ENCODE results near the gene MED25.

The MED25 gene

DNA sequence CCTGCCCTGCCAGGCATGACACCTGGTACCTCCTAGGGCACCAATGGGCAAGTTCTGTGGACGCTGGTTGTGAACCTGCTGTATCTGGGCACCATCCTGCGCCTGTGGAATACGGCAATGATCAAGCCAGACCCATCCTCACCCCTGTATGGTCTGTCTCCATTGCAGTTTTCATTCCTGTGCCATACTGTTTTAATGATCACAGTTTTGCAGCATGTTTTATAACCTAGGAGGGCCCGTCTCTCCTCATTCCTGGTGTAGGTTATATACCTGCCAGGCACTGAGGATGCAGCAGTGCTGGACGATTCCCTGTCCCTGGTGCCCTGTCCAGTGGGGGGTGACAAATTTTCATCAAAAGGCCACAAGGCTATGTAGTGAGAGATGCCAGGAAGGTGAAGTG is 65.0 kb downstream of the MED25 start:
- H4K20me1 ChIP-seq (ENCODE audit: low read depth, low read length), result no peaks in the 10 kb centered on the region
- H3K27ac ChIP-seq (ENCODE audit: low read depth, low read length), result no peak overlapping the region
- TF ChIP-seq, protein P1, sequence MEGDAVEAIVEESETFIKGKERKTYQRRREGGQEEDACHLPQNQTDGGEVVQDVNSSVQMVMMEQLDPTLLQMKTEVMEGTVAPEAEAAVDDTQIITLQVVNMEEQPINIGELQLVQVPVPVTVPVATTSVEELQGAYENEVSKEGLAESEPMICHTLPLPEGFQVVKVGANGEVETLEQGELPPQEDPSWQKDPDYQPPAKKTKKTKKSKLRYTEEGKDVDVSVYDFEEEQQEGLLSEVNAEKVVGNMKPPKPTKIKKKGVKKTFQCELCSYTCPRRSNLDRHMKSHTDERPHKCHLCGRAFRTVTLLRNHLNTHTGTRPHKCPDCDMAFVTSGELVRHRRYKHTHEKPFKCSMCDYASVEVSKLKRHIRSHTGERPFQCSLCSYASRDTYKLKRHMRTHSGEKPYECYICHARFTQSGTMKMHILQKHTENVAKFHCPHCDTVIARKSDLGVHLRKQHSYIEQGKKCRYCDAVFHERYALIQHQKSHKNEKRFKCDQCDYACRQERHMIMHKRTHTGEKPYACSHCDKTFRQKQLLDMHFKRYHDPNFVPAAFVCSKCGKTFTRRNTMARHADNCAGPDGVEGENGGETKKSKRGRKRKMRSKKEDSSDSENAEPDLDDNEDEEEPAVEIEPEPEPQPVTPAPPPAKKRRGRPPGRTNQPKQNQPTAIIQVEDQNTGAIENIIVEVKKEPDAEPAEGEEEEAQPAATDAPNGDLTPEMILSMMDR (IDR thresholded peaks at IDR 0.05; ENCODE audit: insufficient read depth, low read length, poor library complexity, severe bottlenecking), result no peak
- TF ChIP-seq EZH2phosphoT487 (conservative IDR thresholded peaks at IDR 0.05; ENCODE audit: low read length), result no peak
- no peak overlapping the region for H2AFZ ChIP-seq (ENCODE audit: low read depth, low read length, severe bottlenecking)
- H3K9ac ChIP-seq (ENCODE audit: low read length), result no peak overlapping the region
- H3F3A ChIP-seq (ENCODE audit: insufficient read depth), result peaks cover 7% of the 10 kb centered on the region; the same call in 1 of the 2 replicates
- no peak overlapping the region for H3K4me2 ChIP-seq (ENCODE audit: low read depth, low read length, poor library complexity, severe bottlenecking)
- peaks cover 8% of the 10 kb centered on the region; the same call in 1 of the 2 replicates for H3K36me3 ChIP-seq (ENCODE audit: low read length)
- H3K27me3 ChIP-seq (ENCODE audit: low read length), result no peaks in the 10 kb centered on the region
- no peak overlapping the region for H3K4me3 ChIP-seq (ENCODE audit: insufficient read depth, low read length, poor library complexity, severe bottlenecking)
- H3K79me2 ChIP-seq (ENCODE audit: insufficient read depth, low read length), result no peaks in the 10 kb centered on the region
- H3K9me3 ChIP-seq (ENCODE audit: insufficient read depth, low read length), result no peaks in the 10 kb centered on the region
- no peaks in the 10 kb centered on the region for H3K9me2 ChIP-seq (replicated peaks; ENCODE audit: insufficient read depth, low read length)

DNA sequence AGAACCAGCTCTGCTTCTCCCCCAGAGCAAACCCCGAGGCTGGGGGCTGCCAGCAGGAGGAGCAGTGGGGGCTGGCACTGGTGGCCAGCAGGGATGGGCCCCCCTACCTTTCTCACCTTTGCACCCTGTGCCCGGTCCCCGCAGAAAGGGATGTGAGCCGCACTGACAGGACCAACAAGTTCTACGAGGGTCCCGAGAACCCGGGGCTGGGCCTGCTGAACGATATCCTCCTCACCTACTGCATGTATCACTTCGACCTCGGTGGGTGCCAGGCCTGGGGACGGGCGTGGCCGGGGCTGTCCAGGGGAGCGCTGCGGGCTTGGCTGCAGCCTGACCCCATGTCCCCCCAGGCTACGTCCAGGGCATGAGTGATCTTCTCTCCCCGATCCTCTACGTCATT is 66.0 kb downstream of the MED25 start:
- Histone ChIP-seq H3F3A (ENCODE audit: insufficient read depth) (peaks cover 7% of the 10 kb centered on the region; the same call in 1 of the 2 replicates), H3K79me2 (ENCODE audit: insufficient read depth, low read length) (no peaks in the 10 kb centered on the region), H3K36me3 (ENCODE audit: low read length) (peaks cover 8% of the 10 kb centered on the region; the same call in 1 of the 2 replicates), H3K9ac (ENCODE audit: low read length) (no peak overlapping the region), H3K9me2 (replicated peaks; ENCODE audit: insufficient read depth, low read length) (no peaks in the 10 kb centered on the region), H3K27ac (ENCODE audit: low read depth, low read length) (no peak overlapping the region), H3K4me2 (ENCODE audit: low read depth, low read length, poor library complexity, severe bottlenecking) (no peak overlapping the region), H4K20me1 (ENCODE audit: low read depth, low read length) (no peaks in the 10 kb centered on the region), H3K27me3 (ENCODE audit: low read length) (no peaks in the 10 kb centered on the region), H3K9me3 (ENCODE audit: insufficient read depth, low read length) (no peaks in the 10 kb centered on the region), H3K4me3 (ENCODE audit: insufficient read depth, low read length, poor library complexity, severe bottlenecking) (no peak overlapping the region), H2AFZ (ENCODE audit: low read depth, low read length, severe bottlenecking) (no peak overlapping the region)
- TF ChIP-seq, protein P1 (IDR thresholded peaks at IDR 0.05; ENCODE audit: insufficient read depth, low read length, poor library complexity, severe bottlenecking), result no peak
- TF ChIP-seq EZH2phosphoT487 (conservative IDR thresholded peaks at IDR 0.05; ENCODE audit: low read length), result no peak

DNA sequence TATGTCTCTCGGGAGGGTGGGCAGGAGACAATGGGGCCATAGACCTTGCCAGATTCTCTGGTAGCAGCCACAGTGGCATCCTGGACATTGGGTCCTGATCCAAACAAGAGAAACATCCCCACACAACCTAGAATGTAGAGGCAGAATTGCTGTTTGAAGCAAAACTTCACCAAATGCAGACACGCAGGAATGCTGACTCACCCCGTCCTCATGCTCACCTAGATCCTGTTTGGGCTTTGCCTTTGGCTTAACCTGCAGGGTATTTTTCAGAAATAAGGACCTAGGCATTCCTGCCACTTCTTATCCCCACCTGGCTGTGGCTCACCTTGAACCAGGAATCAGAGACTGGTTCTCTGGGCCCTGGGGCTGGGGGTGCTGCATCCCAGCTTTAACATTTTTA is 66.7 kb downstream of the MED25 start:
- H3K9me2 ChIP-seq (replicated peaks; ENCODE audit: insufficient read depth, low read length), result no peaks in the 10 kb centered on the region
- no peak overlapping the region for H3K27ac ChIP-seq (ENCODE audit: low read depth, low read length)
- H2AFZ ChIP-seq (ENCODE audit: low read depth, low read length, severe bottlenecking), result no peak overlapping the region
- H3K36me3 ChIP-seq (ENCODE audit: low read length), result peaks cover 8% of the 10 kb centered on the region; the same call in 1 of the 2 replicates
- TF ChIP-seq EZH2phosphoT487 (conservative IDR thresholded peaks at IDR 0.05; ENCODE audit: low read length), result no peak
- TF ChIP-seq, protein P1 (IDR thresholded peaks at IDR 0.05; ENCODE audit: insufficient read depth, low read length, poor library complexity, severe bottlenecking), result no peak
- no peak overlapping the region for H3K9ac ChIP-seq (ENCODE audit: low read length)
- no peaks in the 10 kb centered on the region for H3K79me2 ChIP-seq (ENCODE audit: insufficient read depth, low read length)
- peaks cover 7% of the 10 kb centered on the region; the same call in 1 of the 2 replicates for H3F3A ChIP-seq (ENCODE audit: insufficient read depth)
- no peaks in the 10 kb centered on the region for H4K20me1 ChIP-seq (ENCODE audit: low read depth, low read length)
- no peak overlapping the region for H3K4me3 ChIP-seq (ENCODE audit: insufficient read depth, low read length, poor library complexity, severe bottlenecking)
- no peaks in the 10 kb centered on the region for H3K27me3 ChIP-seq (ENCODE audit: low read length)
- H3K4me2 ChIP-seq (ENCODE audit: low read depth, low read length, poor library complexity, severe bottlenecking), result no peak overlapping the region
- no peaks in the 10 kb centered on the region for H3K9me3 ChIP-seq (ENCODE audit: insufficient read depth, low read length)
